ENCODE measurements around the gene ZNF26.
"Not testable (repeated sequence)": the region's sequence is repeated elsewhere in the genome, so short reads cannot be mapped to it uniquely, and the experiment has no call there.

Gene ZNF26

GRCh38 chr12:132986001-132986884 lies at the start of gene ZNF26:
Gene ZNF26 (plus strand): TSS chr12:132986367. CDS start chr12:132986841, 474 bp downstream.
- DNase-seq (ENCODE audit: low read depth) = peak; percentile 76

- DNase-seq (ENCODE audit: low read depth) = not testable (repeated sequence)
Observed at GRCh38 chr12:132936921-132937320, 49.2 kb upstream of the ZNF26 start.

GRCh38 chr12:132937476-132937875 lies 48.7 kb upstream of the ZNF26 start:
- DNase-seq (ENCODE audit: low read depth) = no peak

- DNase-seq (ENCODE audit: low read depth) = not testable (repeated sequence)
Observed at GRCh38 chr12:132938807-132939206, 47.4 kb upstream of the ZNF26 start.

GRCh38 chr12:132940071-132940719 lies 46.0 kb upstream of the ZNF26 start:
- no peak for DNase-seq (ENCODE audit: low read depth)

- no peak for DNase-seq (ENCODE audit: low read depth)
Observed at GRCh38 chr12:132941336-132941954, 44.7 kb upstream of the ZNF26 start.

GRCh38 chr12:132942611-132943010 lies 43.6 kb upstream of the ZNF26 start:
- no peak for DNase-seq (ENCODE audit: low read depth)

- DNase-seq (ENCODE audit: low read depth) = no peak
Observed at GRCh38 chr12:132945806-132946205, 40.4 kb upstream of the ZNF26 start.

GRCh38 chr12:132946246-132946820 lies 39.8 kb upstream of the ZNF26 start:
- no peak for DNase-seq (ENCODE audit: low read depth)

GRCh38 chr12:132948146-132949066 lies 37.8 kb upstream of the ZNF26 start:
- DNase-seq (ENCODE audit: low read depth) = no peak

GRCh38 chr12:132949936-132950837 lies 36.0 kb upstream of the ZNF26 start:
- no peak for DNase-seq (ENCODE audit: low read depth)

GRCh38 chr12:132950844-132951535 lies 35.2 kb upstream of the ZNF26 start:
- no peak for DNase-seq (ENCODE audit: low read depth)

- DNase-seq (ENCODE audit: low read depth) = no peak
Observed at GRCh38 chr12:132951649-132952048, 34.5 kb upstream of the ZNF26 start.

- no peak for DNase-seq (ENCODE audit: low read depth)
Observed at GRCh38 chr12:132952371-132953162, 33.6 kb upstream of the ZNF26 start.

- no peak for DNase-seq (ENCODE audit: low read depth)
Observed at GRCh38 chr12:132953163-132953425, 33.1 kb upstream of the ZNF26 start.

- no peak for DNase-seq (ENCODE audit: low read depth)
Observed at GRCh38 chr12:132953771-132954170, 32.4 kb upstream of the ZNF26 start.

GRCh38 chr12:132954471-132955048 lies 31.6 kb upstream of the ZNF26 start:
- no peak for DNase-seq (ENCODE audit: low read depth)

GRCh38 chr12:132955094-132956010 lies 30.8 kb upstream of the ZNF26 start:
- no peak for DNase-seq (ENCODE audit: low read depth)

Data from activated T-helper 9 cell treated with anti-CD3 and anti-CD28 coated beads, Interleukin-2, amount 50 U/mL, for 16 hours (primary cell).